Measurements from ENCODE around the gene CAMKK2.

- TF ChIP-seq ZMYM3 (CRISPR knock-in tag; IDR thresholded peaks at IDR 0.05) = no peak
- no peak for TF ChIP-seq MTERF4 (CRISPR knock-in tag; IDR thresholded peaks at IDR 0.05)
- no peak for TF ChIP-seq SAFB2 (CRISPR knock-in tag; IDR thresholded peaks at IDR 0.05; ENCODE audit: borderline replicate concordance, low read depth)
- TF ChIP-seq ZNF816 (CRISPR knock-in tag; IDR thresholded peaks at IDR 0.05; ENCODE audit: borderline replicate concordance) = no peak
- TF ChIP-seq ZNF777 (CRISPR knock-in tag; IDR thresholded peaks at IDR 0.05) = no peak
- no peak for TF ChIP-seq POLR2AphosphoS5 (IDR thresholded peaks at IDR 0.05; ENCODE audit: low read depth, low read length)
- TF ChIP-seq, protein P1, sequence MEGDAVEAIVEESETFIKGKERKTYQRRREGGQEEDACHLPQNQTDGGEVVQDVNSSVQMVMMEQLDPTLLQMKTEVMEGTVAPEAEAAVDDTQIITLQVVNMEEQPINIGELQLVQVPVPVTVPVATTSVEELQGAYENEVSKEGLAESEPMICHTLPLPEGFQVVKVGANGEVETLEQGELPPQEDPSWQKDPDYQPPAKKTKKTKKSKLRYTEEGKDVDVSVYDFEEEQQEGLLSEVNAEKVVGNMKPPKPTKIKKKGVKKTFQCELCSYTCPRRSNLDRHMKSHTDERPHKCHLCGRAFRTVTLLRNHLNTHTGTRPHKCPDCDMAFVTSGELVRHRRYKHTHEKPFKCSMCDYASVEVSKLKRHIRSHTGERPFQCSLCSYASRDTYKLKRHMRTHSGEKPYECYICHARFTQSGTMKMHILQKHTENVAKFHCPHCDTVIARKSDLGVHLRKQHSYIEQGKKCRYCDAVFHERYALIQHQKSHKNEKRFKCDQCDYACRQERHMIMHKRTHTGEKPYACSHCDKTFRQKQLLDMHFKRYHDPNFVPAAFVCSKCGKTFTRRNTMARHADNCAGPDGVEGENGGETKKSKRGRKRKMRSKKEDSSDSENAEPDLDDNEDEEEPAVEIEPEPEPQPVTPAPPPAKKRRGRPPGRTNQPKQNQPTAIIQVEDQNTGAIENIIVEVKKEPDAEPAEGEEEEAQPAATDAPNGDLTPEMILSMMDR (CRISPR knock-in tag; IDR thresholded peaks at IDR 0.05) = no peak
- no peak for TF ChIP-seq TEAD3 (CRISPR knock-in tag; optimal IDR thresholded peaks at IDR 0.05; ENCODE audit: borderline replicate concordance)
- TF ChIP-seq KAT8 (CRISPR knock-in tag; IDR thresholded peaks at IDR 0.05) = no peak
- no peak for TF ChIP-seq U2AF2 (IDR thresholded peaks at IDR 0.05; ENCODE audit: low read depth, low read length)
These were observed 22.3 kb downstream of the CAMKK2 start for GRCh38 chr12:121274036-121274763.
